A673 (cell line): Measurements from ENCODE around the gene CMTM5.

Source experiments
- EZH2 ChIP-seq: fragments of 200-600 bp; sonication (generic); IDR thresholded peaks from 2 replicates; pipeline ENCODE4 v1.6.1; 2017; ENCODE audit warnings: borderline replicate concordance, low read depth, mild to moderate bottlenecking, mixed read lengths, antibody characterized with exemption, low read length; ENCODE audit not compliant: poor library complexity, severe bottlenecking
- TF ChIP-seq, protein P1 (sequence below): fragments of 300-800, 200-600 bp; sonication (generic); conservative IDR thresholded peaks from 2 replicates; pipeline ENCODE4 v1.5.1; 2017; ENCODE audit warnings: low read depth, mild to moderate bottlenecking, antibody characterized with exemption, low read length, moderate library complexity, mixed read lengths

DNA sequence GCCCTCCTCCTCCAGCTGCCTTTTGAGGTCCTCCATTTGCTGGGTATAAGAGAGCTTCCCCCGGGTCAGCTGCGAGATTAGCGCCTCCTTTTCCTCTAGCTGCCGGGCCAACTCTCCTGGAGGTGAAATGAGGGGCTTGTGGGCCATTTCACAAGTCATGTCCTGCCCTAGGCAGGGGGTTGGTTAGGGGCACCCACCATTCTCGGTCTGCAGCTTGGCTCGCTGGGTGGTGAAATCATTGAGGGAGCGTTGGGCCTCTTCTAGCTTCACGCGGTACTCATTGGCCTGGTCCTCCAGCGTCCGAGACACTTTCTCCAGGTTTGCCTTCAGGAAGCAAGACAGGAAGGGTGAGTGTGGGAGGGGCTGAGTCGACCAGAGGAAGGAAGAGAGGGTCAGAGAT is 12.6 kb downstream of the CMTM5 start:
- TF ChIP-seq, protein P1, sequence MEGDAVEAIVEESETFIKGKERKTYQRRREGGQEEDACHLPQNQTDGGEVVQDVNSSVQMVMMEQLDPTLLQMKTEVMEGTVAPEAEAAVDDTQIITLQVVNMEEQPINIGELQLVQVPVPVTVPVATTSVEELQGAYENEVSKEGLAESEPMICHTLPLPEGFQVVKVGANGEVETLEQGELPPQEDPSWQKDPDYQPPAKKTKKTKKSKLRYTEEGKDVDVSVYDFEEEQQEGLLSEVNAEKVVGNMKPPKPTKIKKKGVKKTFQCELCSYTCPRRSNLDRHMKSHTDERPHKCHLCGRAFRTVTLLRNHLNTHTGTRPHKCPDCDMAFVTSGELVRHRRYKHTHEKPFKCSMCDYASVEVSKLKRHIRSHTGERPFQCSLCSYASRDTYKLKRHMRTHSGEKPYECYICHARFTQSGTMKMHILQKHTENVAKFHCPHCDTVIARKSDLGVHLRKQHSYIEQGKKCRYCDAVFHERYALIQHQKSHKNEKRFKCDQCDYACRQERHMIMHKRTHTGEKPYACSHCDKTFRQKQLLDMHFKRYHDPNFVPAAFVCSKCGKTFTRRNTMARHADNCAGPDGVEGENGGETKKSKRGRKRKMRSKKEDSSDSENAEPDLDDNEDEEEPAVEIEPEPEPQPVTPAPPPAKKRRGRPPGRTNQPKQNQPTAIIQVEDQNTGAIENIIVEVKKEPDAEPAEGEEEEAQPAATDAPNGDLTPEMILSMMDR: no peak
- no peak for TF ChIP-seq EZH2
